B cell (primary cell): Measurements from ENCODE around the gene FHIT.

Source experiments
- CTCF ChIP-seq: fragments of 200-600 bp; IDR thresholded peaks from one replicate; pipeline ENCODE4 v1.8.0; 2022; ENCODE audit warnings: antibody characterized with exemption, mild to moderate bottlenecking
- EZH2 ChIP-seq: IDR thresholded peaks from 2 replicates; pipeline ENCODE4 v1.6.1; 2012; ENCODE audit warnings: borderline replicate concordance, low read depth, mild to moderate bottlenecking, moderate library complexity, low read length; ENCODE audit not compliant: insufficient read depth, poor library complexity, severe bottlenecking

- TF ChIP-seq CTCF (no peak), EZH2 (no peak)
These were observed 1000.4 kb downstream of the FHIT start for GRCh38 chr3:60250810-60251209.
